ENCODE measurements around the gene SEC61B. TPM values are rescaled to one million over a fixed set of nuclear protein-coding genes. Genes with fewer than 3 reads are reported as not detected.

Gene SEC61B
- total RNA-seq, result 72.6 and 92.1 TPM in 2 replicates

GRCh38 chr9:99221621-99222415, at the start of gene SEC61B, which contains the start of gene ALG2:
Gene SEC61B (plus strand): TSS chr9:99222282. CDS start chr9:99222364, 82 bp downstream.
Gene ALG2 (minus strand): TSS chr9:99221942. CDS start chr9:99221894, 48 bp downstream.

Other genes starting within 250 kb of the SEC61B start
- gene TGFBR1, start 117.2 kb upstream of the SEC61B start, total RNA-seq, result 32.3 and 49.3 TPM in 2 replicates
- gene ALG2, start 340 bp upstream of the SEC61B start, total RNA-seq, result 38.7 and 58.9 TPM in 2 replicates